GM12878 (cell line): Measurements from ENCODE around the gene TLR10. TPM values are rescaled to one million over a fixed set of nuclear protein-coding genes. Genes with fewer than 3 reads are reported as not detected.
A peak's percentile ranks its signal among the peaks of the same experiment; 100 is the strongest.

Experiments used
- ASH2L ChIP-seq: fragments of 300-600, 200-600 bp; sonication (generic); IDR thresholded peaks from 2 replicates; pipeline ENCODE4 v1.6.1; 2017; ENCODE audit warnings: low read depth, mild to moderate bottlenecking, borderline replicate concordance
- CHD4 ChIP-seq: fragments of 200-600 bp; sonication (generic); IDR thresholded peaks from 2 replicates; pipeline ENCODE4 v1.6.1; 2016; ENCODE audit warnings: mild to moderate bottlenecking
- CTCF ChIP-seq, 3 experiments: IDR thresholded peaks in 2 of 3; conservative IDR thresholded peaks in 1 of 3; 2 replicates each; pipeline ENCODE4 v1.5.1; 2011; ENCODE audit warnings: low read depth in 3 of 3, low read length in 3 of 3, mild to moderate bottlenecking in 3 of 3, control low read depth in 2 of 3, moderate library complexity in 2 of 3, inconsistent platforms in 1 of 3, mixed read lengths in 1 of 3; ENCODE audit not compliant: control insufficient read depth in 2 of 3, insufficient read depth in 1 of 3; ENCODE audit errors: extremely low read depth in 1 of 3
- E2F4 ChIP-seq: IDR thresholded peaks from 2 replicates; pipeline ENCODE4 v1.6.1; 2012; ENCODE audit warnings: low read depth, low read length, improper control_type of control experiment
- EED ChIP-seq: sonication (generic); IDR thresholded peaks from 2 replicates; pipeline ENCODE4 v1.6.1; 2016; ENCODE audit warnings: antibody characterized with exemption, low read depth
- ELK1 ChIP-seq: IDR thresholded peaks from 2 replicates; pipeline ENCODE4 v1.6.1; 2012; ENCODE audit warnings: low read depth, low read length, improper control_type of control experiment
- EZH2 ChIP-seq: IDR thresholded peaks from 2 replicates; pipeline ENCODE4 v1.6.1; 2012; ENCODE audit warnings: low read depth, mild to moderate bottlenecking, control low read depth, inconsistent platforms, low read length, borderline replicate concordance; ENCODE audit not compliant: control insufficient read depth
- FOXM1 ChIP-seq: IDR thresholded peaks from 2 replicates; pipeline ENCODE4 v1.6.1; 2012; ENCODE audit warnings: low read depth, mild to moderate bottlenecking, inconsistent platforms, low read length, moderate library complexity
- IKZF1 ChIP-seq: fragments of 450-650 bp; conservative IDR thresholded peaks from 2 replicates; pipeline ENCODE4 v1.6.1; 2017; ENCODE audit warnings: antibody characterized with exemption, mild to moderate bottlenecking
- IKZF2 ChIP-seq, 2 experiments: fragments of 450-650 bp; IDR thresholded peaks; 2 replicates each; pipeline ENCODE4 v1.6.1; 2017; ENCODE audit warnings: mild to moderate bottlenecking in 2 of 2, moderate library complexity in 2 of 2
- KAT2A ChIP-seq: conservative IDR thresholded peaks from 2 replicates; pipeline ENCODE4 v1.6.1; 2011; ENCODE audit warnings: low read depth, low read length; ENCODE audit not compliant: control insufficient read depth
- MYB ChIP-seq: fragments of 150-350 bp; IDR thresholded peaks from 2 replicates; pipeline ENCODE4 v1.6.1; 2014; ENCODE audit warnings: mild to moderate bottlenecking, low read depth, low read length, borderline replicate concordance
- NBN ChIP-seq: fragments of 450-650 bp; IDR thresholded peaks from 2 replicates; pipeline ENCODE4 v1.6.1; 2016
- NFXL1 ChIP-seq: fragments of 450-650 bp; IDR thresholded peaks from 2 replicates; pipeline ENCODE4 v1.6.1; 2017; ENCODE audit warnings: antibody characterized with exemption, mild to moderate bottlenecking, borderline replicate concordance
- PML ChIP-seq: IDR thresholded peaks from 2 replicates; pipeline ENCODE4 v1.6.1; 2012; ENCODE audit warnings: low read length, inconsistent platforms
- RELB ChIP-seq: fragments of 450-650 bp; IDR thresholded peaks from 2 replicates; pipeline ENCODE4 v1.6.1; 2017; ENCODE audit warnings: low read depth, mild to moderate bottlenecking, moderate library complexity
- RFX5 ChIP-seq: IDR thresholded peaks from 2 replicates; pipeline ENCODE4 v1.6.1; 2011; ENCODE audit warnings: low read depth, low read length, improper control_type of control experiment
- RUNX3 ChIP-seq: IDR thresholded peaks from 2 replicates; pipeline ENCODE4 v1.6.1; 2012; ENCODE audit warnings: low read length, inconsistent platforms
- SIX5 ChIP-seq: IDR thresholded peaks from 2 replicates; pipeline ENCODE4 v1.6.1; 2011; ENCODE audit warnings: mild to moderate bottlenecking, low read depth, low read length, moderate library complexity; ENCODE audit not compliant: severe bottlenecking
- SMAD1 ChIP-seq: fragments of 450-650 bp; IDR thresholded peaks from 2 replicates; pipeline ENCODE4 v1.6.1; 2018; ENCODE audit warnings: mild to moderate bottlenecking, low read depth; ENCODE audit not compliant: partially characterized antibody
- SREBF2 ChIP-seq: IDR thresholded peaks from 2 replicates; pipeline ENCODE4 v1.6.1; 2012; ENCODE audit warnings: mild to moderate bottlenecking, low read length
- STAT1 ChIP-seq: fragments of 450-650 bp; conservative IDR thresholded peaks from 2 replicates; pipeline ENCODE4 v1.6.1; 2014; ENCODE audit warnings: antibody characterized with exemption, mild to moderate bottlenecking
- TAF1 ChIP-seq: IDR thresholded peaks from 2 replicates; pipeline ENCODE4 v1.6.1; 2011; ENCODE audit warnings: mild to moderate bottlenecking, low read depth, low read length, borderline replicate concordance
- TBL1XR1 ChIP-seq: IDR thresholded peaks from 2 replicates; pipeline ENCODE4 v1.6.1; 2012; ENCODE audit warnings: low read depth, low read length, improper control_type of control experiment
- USF2 ChIP-seq: IDR thresholded peaks from 2 replicates; pipeline ENCODE4 v1.6.1; 2011; ENCODE audit warnings: low read depth, low read length, improper control_type of control experiment, borderline replicate concordance
- ZBED1 ChIP-seq: IDR thresholded peaks from 2 replicates; pipeline ENCODE4 v1.6.1; 2016; ENCODE audit warnings: borderline replicate concordance
- ZNF24 ChIP-seq: fragments of 450-650 bp; IDR thresholded peaks from 2 replicates; pipeline ENCODE4 v1.6.1; 2017; ENCODE audit warnings: antibody characterized with exemption, mild to moderate bottlenecking
- polyA plus RNA-seq, 11 experiments: library from polyadenylated mRNA; depleted of rRNA in 4 of 11; unstranded in 6 of 11; stranded (reverse) in 5 of 11; fragments of >200 nt; fragmentation: Nextera tagmentation in 4 of 11; fragmentation: Illumina TruSeq in 1 of 11; extraction: Ambion mirVana in 4 of 11; extraction: Trizol in 1 of 11; gene quantifications; 1 replicate in 1 of 11; 2 replicates in 10 of 11; pipeline versions ENCODE4 v1.2.1 to v1.2.3, GENCODE V29; 2011 to 2016; ENCODE audit warnings: inconsistent platforms in 2 of 11, missing spikeins in 2 of 11, low read depth in 1 of 11
- total RNA-seq, 4 experiments: library from RNA; depleted of rRNA in 3 of 4; stranded (reverse); fragments of >200 nt in 3 of 4; fragmentation: Illumina TruSeq in 1 of 4; extraction: Trizol in 1 of 4; gene quantifications; 2 replicates each; pipeline versions ENCODE4 v1.2.1 to v1.2.3, GENCODE V29; 2013 to 2021

TLR10 gene
- total and polyA plus RNA-seq, 10 of the 15 experiments (the other 5 are each of a cell fraction or from before 2014, with no cell fraction given), result 31.5 to 149 (median 64.9) TPM

- TF ChIP-seq CTCF (IDR thresholded peaks at IDR 0.05 in 2 of 3, conservative IDR thresholded peaks at IDR 0.05 in 1 of 3; ENCODE audit: control insufficient read depth in 2 of 3, extremely low read depth in 1 of 3, insufficient read depth in 1 of 3, low read depth in 3 of 3, low read length in 3 of 3), result no peak
- peak; percentile 74; the same call in 1 of the 2 replicates for TF ChIP-seq ZBED1
- no peak for TF ChIP-seq CHD4
- TF ChIP-seq SREBF2, result no peak
- no peak for TF ChIP-seq SMAD1
- peak; percentile 94 for TF ChIP-seq RUNX3
- TF ChIP-seq ZNF24, result no peak
- no peak for TF ChIP-seq NFXL1
- peak; percentile 26; the same call in 1 of the 2 replicates for TF ChIP-seq PML
- no peak for TF ChIP-seq TAF1
- TF ChIP-seq FOXM1, result peak; percentile 78; the same call in 1 of the 2 replicates
- TF ChIP-seq MYB, result no peak
- TF ChIP-seq TBL1XR1, result no peak; the same call in 1 of the 2 replicates
- peak in 1 of 2 experiments; percentile 24; a peak in 1 of 4 replicates for TF ChIP-seq IKZF2 (IDR thresholded peaks at IDR 0.05)
- peak; percentile 95 for TF ChIP-seq EED
- no peak for TF ChIP-seq ELK1
- TF ChIP-seq E2F4, result no peak
- TF ChIP-seq STAT1, result no peak
- TF ChIP-seq ASH2L, result no peak
- TF ChIP-seq EZH2, result no peak
- no peak for TF ChIP-seq KAT2A
- TF ChIP-seq RELB, result no peak
- no peak for TF ChIP-seq NBN
- TF ChIP-seq RFX5, result no peak
- no peak for TF ChIP-seq SIX5
- TF ChIP-seq USF2, result no peak
- TF ChIP-seq IKZF1, result no peak
Measured at GRCh38 chr4:38785901-38786402, 3.2 kb upstream of the TLR10 start (continued).
